Measurements from ENCODE around the gene COL21A1. TPM values are rescaled to one million over a fixed set of nuclear protein-coding genes. Genes with fewer than 3 reads are reported as not detected.

COL21A1 gene
- 0.54 and 0.85 TPM in 2 replicates for total RNA-seq

DNA sequence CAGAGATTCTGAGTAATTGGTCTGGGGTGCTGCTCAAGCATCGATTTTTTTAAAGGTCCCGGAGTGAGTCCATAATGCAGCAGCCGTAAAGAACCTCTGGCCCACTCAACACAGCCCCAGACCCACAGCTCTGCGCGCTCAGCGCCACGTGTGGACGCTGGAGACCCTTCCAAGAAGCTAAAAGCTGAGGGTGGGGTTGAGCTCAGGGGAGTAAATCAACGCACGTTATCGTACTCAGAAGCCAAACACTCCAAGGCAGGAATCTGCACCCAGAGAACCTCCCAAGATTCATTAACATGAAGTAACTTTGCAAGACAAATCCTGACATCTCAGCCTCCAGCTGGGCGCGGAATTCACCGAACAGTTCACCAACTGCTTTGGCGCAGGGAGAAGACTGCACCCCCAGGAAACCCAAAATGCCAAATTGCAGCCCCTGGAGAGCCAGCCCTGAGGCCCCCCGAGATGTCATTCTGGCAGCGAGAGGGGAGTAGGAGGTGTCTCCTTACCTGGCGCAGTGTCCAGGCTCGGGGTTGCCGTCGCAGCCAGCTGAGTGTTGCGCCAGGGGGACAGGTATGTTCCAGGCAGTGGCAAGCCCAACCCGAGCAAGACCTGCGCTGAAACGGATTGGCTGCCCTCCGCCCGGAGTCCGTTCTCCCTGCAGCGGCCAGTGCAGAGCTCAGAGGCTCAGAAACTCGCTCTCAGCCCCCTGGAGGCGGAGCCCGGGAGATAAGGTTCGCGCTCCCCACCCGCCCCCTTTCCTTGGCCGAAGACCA, at the start of gene COL21A1:
COL21A1 (minus strand) TSS at position 700 of the 773 bp plus-strand sequence. CDS start 64,962 bp downstream, outside the sequence.

